Stimulated activated CD4-positive, alpha-beta T cell treated with anti-CD3 and anti-CD28 coated beads, TNF-alpha, amount 100 ng/mL, for 48 hours (primary cell): ENCODE measurements around the gene CDH3.
"Not testable (repeated sequence)": the region's sequence is repeated elsewhere in the genome, so short reads cannot be mapped to it uniquely, and the experiment has no call there.

Source experiments
- DNase-seq, 3 donors: peaks; one replicate each; pipeline ENCODE4 v3.0.0-alpha.2; 2020; ENCODE audit warnings: low read depth in 3 of 3

CDH3 gene

GRCh38 chr16:68704232-68704867, 59.2 kb downstream of the CDH3 start:
- peak; percentile 34 to 48 (median 37) for DNase-seq

- DNase-seq: no peak
Observed at GRCh38 chr16:68707340-68708152, 62.4 kb downstream of the CDH3 start.

- no peak for DNase-seq
Observed at GRCh38 chr16:68710211-68710610, 65.1 kb downstream of the CDH3 start.

- no peak for DNase-seq
Observed at GRCh38 chr16:68711421-68712139, 66.5 kb downstream of the CDH3 start.

GRCh38 chr16:68713361-68713760, 68.3 kb downstream of the CDH3 start:
- no peak for DNase-seq

- DNase-seq: no peak
Observed at GRCh38 chr16:68715471-68715870, 70.4 kb downstream of the CDH3 start.

GRCh38 chr16:68716516-68716915, 71.4 kb downstream of the CDH3 start:
- not testable (repeated sequence) for DNase-seq

GRCh38 chr16:68717684-68718083, 72.6 kb downstream of the CDH3 start:
- no peak for DNase-seq

- no peak for DNase-seq
Observed at GRCh38 chr16:68718590-68718989, 73.5 kb downstream of the CDH3 start.

- peak in 1 of 3 donors; percentile 13 for DNase-seq
Observed at GRCh38 chr16:68719993-68720489, 74.9 kb downstream of the CDH3 start.

- no peak for DNase-seq
Observed at GRCh38 chr16:68722119-68723024, 77.3 kb downstream of the CDH3 start.

- DNase-seq: no peak
Observed at GRCh38 chr16:68724797-68725196, 79.7 kb downstream of the CDH3 start.

- DNase-seq: no peak
Observed at GRCh38 chr16:68728523-68728922, 83.4 kb downstream of the CDH3 start.

- DNase-seq: no peak
Observed at GRCh38 chr16:68731637-68732036, 86.5 kb downstream of the CDH3 start.

- DNase-seq: no peak
Observed at GRCh38 chr16:68732042-68732680, 87.1 kb downstream of the CDH3 start.

- no peak for DNase-seq
Observed at GRCh38 chr16:68732741-68733399, 87.8 kb downstream of the CDH3 start.

GRCh38 chr16:68733570-68733969, 88.5 kb downstream of the CDH3 start:
- no peak for DNase-seq

- DNase-seq: no peak
Observed at GRCh38 chr16:68734782-68735181, 89.7 kb downstream of the CDH3 start.

- no peak for DNase-seq
Observed at GRCh38 chr16:68736561-68736960, 91.5 kb downstream of the CDH3 start.

- DNase-seq: no peak
Observed at GRCh38 chr16:68737046-68737729, 92.1 kb downstream of the CDH3 start, which contains the start of gene CDH1. CDH1 (plus strand) TSS chr16:68737292; CDS start chr16:68737416, 124 bp downstream.
